DND-41 (cell line): ENCODE data around the gene CTBP1.

Experiments used
- ATAC-seq: fragments of 200-7000 bp; cut with Tn5 transposase; 3 replicates; pipeline ENCODE4 v1.9.1; 2021; ENCODE audit warnings: low read depth; ENCODE audit not compliant: insufficient read depth
- DNase-seq: peaks from one replicate; pipeline ENCODE4 v3.0.0-alpha.2; 2020
- H2AFZ ChIP-seq: 2 replicates; pipeline ENCODE4 v1.6.0; 2012; ENCODE audit warnings: low read depth, low read length
- H3K27ac ChIP-seq: 2 replicates; pipeline ENCODE4 v1.5.1; 2012; ENCODE audit warnings: low read length, inconsistent platforms
- H3K27me3 ChIP-seq: fragments of 200-600 bp; sonication (generic); 2 replicates; pipeline ENCODE4 v1.6.0; 2012; ENCODE audit warnings: low read length, mild to moderate bottlenecking, inconsistent platforms; ENCODE audit not compliant: insufficient read depth, poor library complexity
- H3K36me3 ChIP-seq: 2 replicates; pipeline ENCODE4 v1.5.1; 2012; ENCODE audit warnings: low read length, inconsistent platforms; ENCODE audit not compliant: insufficient read depth
- H3K4me1 ChIP-seq: 2 replicates; pipeline ENCODE4 v1.5.1; 2012; ENCODE audit warnings: mild to moderate bottlenecking, low read length; ENCODE audit not compliant: insufficient read depth
- H3K4me2 ChIP-seq: 2 replicates; pipeline ENCODE4 v1.6.0; 2012; ENCODE audit warnings: mild to moderate bottlenecking, moderate library complexity, low read length, inconsistent platforms; ENCODE audit not compliant: insufficient read depth
- H3K4me3 ChIP-seq, 2 experiments: fragments of 200-600 bp in 1 of 2; shearing (Covaris generic) in 1 of 2; 2 replicates each; pipeline ENCODE4 v1.5.1; 2012 to 2016; ENCODE audit warnings: inconsistent platforms in 2 of 2, low read length in 2 of 2, mild to moderate bottlenecking in 2 of 2, low read depth in 1 of 2, moderate library complexity in 1 of 2
- H3K79me2 ChIP-seq: 2 replicates; pipeline ENCODE4 v1.6.0; 2012; ENCODE audit warnings: low read length, inconsistent platforms; ENCODE audit not compliant: insufficient read depth
- H3K9ac ChIP-seq: 2 replicates; pipeline ENCODE4 v1.6.0; 2012; ENCODE audit warnings: low read depth, mild to moderate bottlenecking, inconsistent platforms, low read length, moderate library complexity
- H3K9me3 ChIP-seq: 2 replicates; pipeline ENCODE4 v1.5.1; 2012; ENCODE audit warnings: low read length, moderate library complexity, mild to moderate bottlenecking, inconsistent platforms; ENCODE audit not compliant: insufficient read depth, severe bottlenecking
- H4K20me1 ChIP-seq: 2 replicates; pipeline ENCODE4 v1.6.0; 2012; ENCODE audit warnings: low read length; ENCODE audit not compliant: insufficient read depth
- EZH2 ChIP-seq: IDR thresholded peaks from 3 replicates; pipeline ENCODE4 v1.6.1; 2012; ENCODE audit warnings: borderline replicate concordance, low read depth, mild to moderate bottlenecking, moderate library complexity, low read length, inconsistent platforms; ENCODE audit not compliant: severe bottlenecking
- TF ChIP-seq, protein P1 (sequence below): IDR thresholded peaks from 2 replicates; pipeline ENCODE4 v1.5.1; 2012; ENCODE audit warnings: borderline replicate concordance, low read length, moderate library complexity, mild to moderate bottlenecking; ENCODE audit not compliant: poor library complexity, severe bottlenecking; ENCODE audit errors: extremely low read depth

The CTBP1 gene

DNA sequence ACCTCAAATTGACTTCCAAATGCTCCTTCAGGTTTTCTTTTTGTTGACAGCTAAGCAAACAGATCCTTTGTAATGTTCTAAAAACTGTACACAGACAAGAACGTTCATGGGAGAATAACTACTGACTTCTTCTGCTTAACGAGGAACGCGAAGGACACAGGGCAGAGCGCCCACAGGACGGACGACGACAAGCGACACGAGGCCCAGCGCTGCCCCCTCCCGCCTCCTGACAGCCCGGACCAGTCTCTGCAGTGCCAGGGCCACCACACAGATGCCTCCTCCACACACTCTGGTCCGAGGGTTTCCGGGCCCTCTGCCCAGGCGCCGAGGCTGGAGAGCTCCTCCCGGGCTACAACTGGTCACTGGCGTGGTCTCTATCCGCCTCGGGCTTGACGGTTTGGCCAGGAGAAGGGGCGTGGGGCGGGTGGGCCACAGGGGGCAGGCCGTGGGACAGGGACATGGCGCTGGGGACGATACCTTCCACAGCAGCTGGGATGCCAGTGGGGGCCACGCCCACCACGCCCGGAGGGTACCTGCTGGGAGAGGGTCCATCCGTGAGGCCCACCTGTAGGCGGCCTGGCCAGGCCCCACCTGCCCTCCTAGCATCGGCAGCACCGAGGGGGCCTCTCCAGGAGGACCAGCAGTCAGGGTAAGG is 36.9 kb downstream of the CTBP1 start:
- Histone ChIP-seq H2AFZ (no peak overlapping the region), H3K9me3 (no peaks in the 10 kb centered on the region), H4K20me1 (peaks cover 28% of the 10 kb centered on the region), H3K79me2 (peaks cover 27% of the 10 kb centered on the region), H3K36me3 (peaks cover 67% of the 10 kb centered on the region), H3K4me1 (peaks cover 14% of the 10 kb centered on the region), H3K27ac (no peak overlapping the region), H3K27me3 (no peaks in the 10 kb centered on the region), H3K4me2 (no peak overlapping the region), H3K4me3 (no peak overlapping the region), H3K9ac (no peak overlapping the region)
- TF ChIP-seq, protein P1, sequence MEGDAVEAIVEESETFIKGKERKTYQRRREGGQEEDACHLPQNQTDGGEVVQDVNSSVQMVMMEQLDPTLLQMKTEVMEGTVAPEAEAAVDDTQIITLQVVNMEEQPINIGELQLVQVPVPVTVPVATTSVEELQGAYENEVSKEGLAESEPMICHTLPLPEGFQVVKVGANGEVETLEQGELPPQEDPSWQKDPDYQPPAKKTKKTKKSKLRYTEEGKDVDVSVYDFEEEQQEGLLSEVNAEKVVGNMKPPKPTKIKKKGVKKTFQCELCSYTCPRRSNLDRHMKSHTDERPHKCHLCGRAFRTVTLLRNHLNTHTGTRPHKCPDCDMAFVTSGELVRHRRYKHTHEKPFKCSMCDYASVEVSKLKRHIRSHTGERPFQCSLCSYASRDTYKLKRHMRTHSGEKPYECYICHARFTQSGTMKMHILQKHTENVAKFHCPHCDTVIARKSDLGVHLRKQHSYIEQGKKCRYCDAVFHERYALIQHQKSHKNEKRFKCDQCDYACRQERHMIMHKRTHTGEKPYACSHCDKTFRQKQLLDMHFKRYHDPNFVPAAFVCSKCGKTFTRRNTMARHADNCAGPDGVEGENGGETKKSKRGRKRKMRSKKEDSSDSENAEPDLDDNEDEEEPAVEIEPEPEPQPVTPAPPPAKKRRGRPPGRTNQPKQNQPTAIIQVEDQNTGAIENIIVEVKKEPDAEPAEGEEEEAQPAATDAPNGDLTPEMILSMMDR, result no peak
- no peak for TF ChIP-seq EZH2
- no peak for ATAC-seq
- no peak for DNase-seq

DNA sequence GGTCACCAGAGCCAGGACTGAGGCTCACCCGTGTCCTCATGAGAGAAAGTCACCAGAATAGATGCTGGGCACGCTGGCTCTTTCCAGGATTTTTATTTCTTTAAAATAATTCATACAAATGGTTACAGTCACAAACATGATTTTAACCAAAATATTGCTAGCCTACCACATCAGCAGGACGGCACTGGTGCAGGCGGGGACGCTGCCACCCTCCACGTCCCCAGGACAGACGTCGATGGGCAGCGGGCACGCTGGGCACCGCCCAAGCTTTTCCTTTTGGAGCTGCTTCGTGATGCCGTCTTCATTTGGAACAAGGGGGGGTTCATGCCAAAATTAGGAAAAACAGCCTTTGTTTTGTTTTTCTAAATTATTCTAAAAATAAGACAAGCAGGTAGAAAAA is 37.6 kb downstream of the CTBP1 start:
- H3K4me1 ChIP-seq, result peaks cover 7% of the 10 kb centered on the region

DNA sequence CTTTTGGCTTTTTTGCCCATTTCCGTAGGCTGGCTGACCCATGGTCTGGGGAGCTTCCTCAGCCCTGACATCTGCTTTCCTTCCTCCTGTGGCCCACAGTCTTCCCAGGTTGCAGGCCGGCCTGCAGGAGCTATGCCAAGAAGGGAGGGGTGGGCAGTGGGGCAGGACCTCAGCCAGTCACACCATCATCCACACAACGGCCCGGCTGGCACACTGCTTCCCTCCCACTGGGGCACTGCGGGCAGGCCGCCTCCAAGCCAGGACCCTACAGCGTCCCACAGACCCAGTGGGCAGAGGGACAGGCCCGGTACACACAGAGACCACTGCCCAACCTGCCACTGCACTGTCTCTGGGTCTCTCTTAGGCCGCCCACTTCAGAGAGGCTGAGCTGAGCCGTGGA is 38.0 kb downstream of the CTBP1 start:
- Histone ChIP-seq H3K4me3 (no peak overlapping the region), H3K36me3 (peaks cover 56% of the 10 kb centered on the region), H3K27me3 (no peaks in the 10 kb centered on the region), H3K79me2 (peaks cover 18% of the 10 kb centered on the region), H3K4me2 (no peak overlapping the region), H3K27ac (no peak overlapping the region), H3K9ac (no peak overlapping the region), H4K20me1 (peaks cover 23% of the 10 kb centered on the region), H3K4me1 (peaks cover 3% of the 10 kb centered on the region), H3K9me3 (no peaks in the 10 kb centered on the region), H2AFZ (no peak overlapping the region)
- TF ChIP-seq EZH2, result no peak
- TF ChIP-seq, protein P1, result no peak
- DNase-seq, result no peak
- ATAC-seq, result no peak

More for the DNA sequence above, 37.6 kb downstream of the CTBP1 start:
- Histone ChIP-seq H3K4me3 (no peak overlapping the region), H3K9me3 (no peaks in the 10 kb centered on the region), H3K36me3 (peaks cover 60% of the 10 kb centered on the region), H3K27me3 (no peaks in the 10 kb centered on the region), H2AFZ (no peak overlapping the region), H3K27ac (no peak overlapping the region), H3K79me2 (peaks cover 22% of the 10 kb centered on the region), H3K9ac (no peak overlapping the region), H4K20me1 (peaks cover 27% of the 10 kb centered on the region), H3K4me2 (no peak overlapping the region)
- no peak for DNase-seq
- ATAC-seq, result no peak
- no peak for TF ChIP-seq EZH2
- TF ChIP-seq, protein P1, result no peak
